Colonic mucosa (tissue), 4 donors: Measurements from ENCODE around the gene ATAD3B. TPM values are rescaled to one million over a fixed set of nuclear protein-coding genes. Genes with fewer than 3 reads are reported as not detected.

Experiments
- DNase-seq: peaks from one replicate; pipeline ENCODE4 v3.0.0-alpha.2; 2020
- H3K27ac ChIP-seq: fragments of 200-600 bp; one replicate; pipeline ENCODE4 v1.8.0; 2021
- H3K27me3 ChIP-seq: fragments of 200-600 bp; one replicate; pipeline ENCODE4 v1.8.0; 2021
- H3K36me3 ChIP-seq: fragments of 200-600 bp; one replicate; pipeline ENCODE4 v1.8.0; 2021
- H3K4me1 ChIP-seq: fragments of 200-600 bp; one replicate; pipeline ENCODE4 v1.8.0; 2021; ENCODE audit warnings: mild to moderate bottlenecking
- H3K4me3 ChIP-seq: fragments of 200-600 bp; one replicate; pipeline ENCODE4 v1.8.0; 2021
- H3K9ac ChIP-seq, 2 donors: one replicate each; pipeline ENCODE4 v1.7.0; 2013; ENCODE audit warnings: control low read depth in 2 of 2, low read depth in 2 of 2, low read length in 2 of 2
- H3K9me3 ChIP-seq: fragments of 200-600 bp; one replicate; pipeline ENCODE4 v1.8.0; 2021
- intact Hi-C: fragments of 100-400 bp; cut with DNase I; formaldehyde crosslinking; loops from one replicate; pipeline ENCODE4 v1.14.1; 2022
- total RNA-seq, 2 donors: library from RNA; stranded (reverse); fragmentation: NEBNext Ultra II Directional in 1 of 2; extraction: Animal tissue kit (Norgen Biotek cat#: 25700) in 1 of 2; gene quantifications; one replicate each; pipeline ENCODE4 v1.2.1, GENCODE V29; 2021
- TF ChIP-seq, protein P1 (sequence below): fragments of 200-600 bp; IDR thresholded peaks from one replicate; pipeline ENCODE4 v1.8.0; 2022; ENCODE audit warnings: antibody characterized with exemption, mild to moderate bottlenecking
- donor health status: healthy.
- donor health status: DM: no; HTN: no; CAD: no.
- donor health status: DM: no; HTN: no; CAD: no.

The ATAD3B gene
- total RNA-seq, 2 donors from 2014 or later = 16.6 to 62.9 TPM

- no peak for DNase-seq
- no peaks in the 10 kb centered on the region for H3K9me3 ChIP-seq
- intact Hi-C loops = no loop called here
- peaks cover 4% of the 10 kb centered on the region for H3K27me3 ChIP-seq
- no peaks in the 10 kb centered on the region for H3K36me3 ChIP-seq
- H3K4me1 ChIP-seq = peaks cover 40% of the 10 kb centered on the region
- TF ChIP-seq, protein P1, sequence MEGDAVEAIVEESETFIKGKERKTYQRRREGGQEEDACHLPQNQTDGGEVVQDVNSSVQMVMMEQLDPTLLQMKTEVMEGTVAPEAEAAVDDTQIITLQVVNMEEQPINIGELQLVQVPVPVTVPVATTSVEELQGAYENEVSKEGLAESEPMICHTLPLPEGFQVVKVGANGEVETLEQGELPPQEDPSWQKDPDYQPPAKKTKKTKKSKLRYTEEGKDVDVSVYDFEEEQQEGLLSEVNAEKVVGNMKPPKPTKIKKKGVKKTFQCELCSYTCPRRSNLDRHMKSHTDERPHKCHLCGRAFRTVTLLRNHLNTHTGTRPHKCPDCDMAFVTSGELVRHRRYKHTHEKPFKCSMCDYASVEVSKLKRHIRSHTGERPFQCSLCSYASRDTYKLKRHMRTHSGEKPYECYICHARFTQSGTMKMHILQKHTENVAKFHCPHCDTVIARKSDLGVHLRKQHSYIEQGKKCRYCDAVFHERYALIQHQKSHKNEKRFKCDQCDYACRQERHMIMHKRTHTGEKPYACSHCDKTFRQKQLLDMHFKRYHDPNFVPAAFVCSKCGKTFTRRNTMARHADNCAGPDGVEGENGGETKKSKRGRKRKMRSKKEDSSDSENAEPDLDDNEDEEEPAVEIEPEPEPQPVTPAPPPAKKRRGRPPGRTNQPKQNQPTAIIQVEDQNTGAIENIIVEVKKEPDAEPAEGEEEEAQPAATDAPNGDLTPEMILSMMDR = no peak
- H3K4me3 ChIP-seq = no peak overlapping the region
- H3K9ac ChIP-seq = peak overlapping the region; percentile 4 to 21
- peak overlapping the region; percentile 96 for H3K27ac ChIP-seq
These were observed 36.8 kb upstream of the ATAD3B start for GRCh38 chr1:1434824-1435105.

GRCh38 chr1:1435106-1435903 is 36.3 kb upstream of the ATAD3B start, which contains the start of gene VWA1:
TSS of gene VWA1 (plus strand) at chr1:1435690. CDS start at chr1:1435749, 59 bp downstream.
- Histone ChIP-seq H3K27ac (peak within 1 kb of the TSS; percentile 96), H3K4me1 (peaks cover 40% of the 10 kb centered on the region), H3K4me3 (peak within 1 kb of the TSS; percentile 62), H3K36me3 (no peaks in the 10 kb centered on the region), H3K9me3 (no peaks in the 10 kb centered on the region), H3K9ac (peak within 1 kb of the TSS; percentile 63 to 73), H3K27me3 (peaks cover 4% of the 10 kb centered on the region)
- intact Hi-C loops = no loop called here
- DNase-seq = peak; percentile 85
- TF ChIP-seq, protein P1 = no peak

GRCh38 chr1:1435911-1436629 is 35.5 kb upstream of the ATAD3B start:
- no peaks in the 10 kb centered on the region for H3K9me3 ChIP-seq
- intact Hi-C loops = no loop called here
- peaks cover 4% of the 10 kb centered on the region for H3K27me3 ChIP-seq
- TF ChIP-seq, protein P1 = no peak
- peak; percentile 30 for DNase-seq
- peak overlapping the region; percentile 63 to 73 for H3K9ac ChIP-seq
- no peaks in the 10 kb centered on the region for H3K36me3 ChIP-seq
- peak overlapping the region; percentile 62 for H3K4me3 ChIP-seq
- peak overlapping the region; percentile 96 for H3K27ac ChIP-seq
- peaks cover 44% of the 10 kb centered on the region for H3K4me1 ChIP-seq

DNA sequence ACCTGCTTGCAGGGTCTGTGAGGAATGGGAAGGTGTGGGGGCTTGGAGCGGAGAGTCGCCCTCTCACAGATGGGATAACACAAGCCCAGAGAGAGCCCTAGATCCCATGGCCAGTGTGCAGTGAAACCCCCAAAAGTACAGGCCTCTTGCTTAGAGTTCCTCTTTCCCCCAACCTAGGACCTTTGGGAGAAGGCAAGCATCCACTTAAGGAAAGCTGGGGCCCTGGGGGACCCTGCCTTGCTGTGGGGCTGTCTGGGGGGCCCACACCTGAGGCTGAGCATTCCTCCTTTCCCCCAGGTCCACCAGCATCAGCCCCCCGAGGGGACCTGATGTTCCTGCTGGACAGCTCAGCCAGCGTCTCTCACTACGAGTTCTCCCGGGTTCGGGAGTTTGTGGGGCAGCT is 34.9 kb upstream of the ATAD3B start:
- DNase-seq = no peak
- Histone ChIP-seq H3K36me3 (no peaks in the 10 kb centered on the region), H3K9ac (peak overlapping the region; percentile 63 to 73), H3K27me3 (peaks cover 4% of the 10 kb centered on the region), H3K27ac (no peak overlapping the region), H3K4me3 (peak overlapping the region; percentile 62), H3K4me1 (peaks cover 44% of the 10 kb centered on the region), H3K9me3 (no peaks in the 10 kb centered on the region)
- intact Hi-C loops = no loop called here
- TF ChIP-seq, protein P1 = no peak

DNA sequence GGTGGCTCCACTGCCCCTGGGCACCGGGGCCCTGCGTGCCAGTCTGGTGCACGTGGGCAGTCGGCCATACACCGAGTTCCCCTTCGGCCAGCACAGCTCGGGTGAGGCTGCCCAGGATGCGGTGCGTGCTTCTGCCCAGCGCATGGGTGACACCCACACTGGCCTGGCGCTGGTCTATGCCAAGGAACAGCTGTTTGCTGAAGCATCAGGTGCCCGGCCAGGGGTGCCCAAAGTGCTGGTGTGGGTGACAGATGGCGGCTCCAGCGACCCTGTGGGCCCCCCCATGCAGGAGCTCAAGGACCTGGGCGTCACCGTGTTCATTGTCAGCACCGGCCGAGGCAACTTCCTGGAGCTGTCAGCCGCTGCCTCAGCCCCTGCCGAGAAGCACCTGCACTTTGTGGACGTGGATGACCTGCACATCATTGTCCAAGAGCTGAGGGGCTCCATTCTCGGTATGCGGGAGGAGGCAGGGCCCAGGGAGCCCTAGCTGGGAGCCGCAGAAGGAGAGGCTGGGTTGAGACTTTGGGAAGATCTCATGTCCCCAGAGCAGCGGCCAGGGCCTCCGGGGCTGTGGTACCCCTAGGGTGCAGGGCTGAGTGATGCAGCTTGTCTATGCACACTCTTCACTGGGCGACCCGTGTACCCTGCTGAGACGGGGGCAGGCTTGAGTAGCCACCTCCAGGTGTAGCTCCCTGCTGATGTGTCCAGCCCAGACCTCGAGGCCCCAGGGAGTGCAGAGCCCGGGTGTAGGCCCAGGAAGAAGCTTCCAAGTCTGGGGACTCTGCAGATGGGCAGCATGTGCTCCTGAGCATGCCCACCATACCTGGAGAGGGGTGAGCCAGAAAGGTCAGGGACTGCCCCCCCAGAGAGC is 34.3 kb upstream of the ATAD3B start:
- no peak for DNase-seq
- Histone ChIP-seq H3K9me3 (no peaks in the 10 kb centered on the region), H3K9ac (peak overlapping the region; percentile 47 to 55), H3K27ac (peak overlapping the region; percentile 25), H3K4me1 (peaks cover 41% of the 10 kb centered on the region), H3K36me3 (no peaks in the 10 kb centered on the region), H3K27me3 (peaks cover 4% of the 10 kb centered on the region), H3K4me3 (peak overlapping the region; percentile 62)
- intact Hi-C loops = no loop called here
- TF ChIP-seq, protein P1 = no peak
